GM18909 (cell line): ENCODE data around the gene CITED4.

Experiments
- ATAC-seq: cut with Tn5 transposase; IDR thresholded peaks from one replicate; pipeline ENCODE4 v1.9.1; 2021; ENCODE audit warnings: mild to moderate bottlenecking; ENCODE audit not compliant: unreplicated experiment, poor library complexity

The CITED4 gene

DNA sequence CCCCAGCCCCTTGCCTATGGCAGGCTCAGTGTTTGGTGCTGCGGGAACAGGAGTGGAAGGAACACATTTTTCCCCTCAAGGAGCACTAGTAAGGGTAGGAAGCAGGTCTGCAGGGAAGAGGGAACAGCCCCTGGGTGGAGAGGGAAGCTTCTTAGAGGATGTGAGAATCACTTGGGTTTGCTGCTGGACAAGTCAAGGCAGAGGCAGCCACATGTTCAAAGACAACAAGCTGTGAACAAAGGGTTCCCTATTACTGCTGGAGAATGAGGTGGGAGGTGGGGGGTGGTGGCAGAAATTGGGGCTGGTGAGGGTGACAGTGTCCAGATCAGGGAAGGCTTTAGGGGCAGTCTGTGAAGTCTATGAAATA, 24.8 kb upstream of the CITED4 start:
- no peak for ATAC-seq

DNA sequence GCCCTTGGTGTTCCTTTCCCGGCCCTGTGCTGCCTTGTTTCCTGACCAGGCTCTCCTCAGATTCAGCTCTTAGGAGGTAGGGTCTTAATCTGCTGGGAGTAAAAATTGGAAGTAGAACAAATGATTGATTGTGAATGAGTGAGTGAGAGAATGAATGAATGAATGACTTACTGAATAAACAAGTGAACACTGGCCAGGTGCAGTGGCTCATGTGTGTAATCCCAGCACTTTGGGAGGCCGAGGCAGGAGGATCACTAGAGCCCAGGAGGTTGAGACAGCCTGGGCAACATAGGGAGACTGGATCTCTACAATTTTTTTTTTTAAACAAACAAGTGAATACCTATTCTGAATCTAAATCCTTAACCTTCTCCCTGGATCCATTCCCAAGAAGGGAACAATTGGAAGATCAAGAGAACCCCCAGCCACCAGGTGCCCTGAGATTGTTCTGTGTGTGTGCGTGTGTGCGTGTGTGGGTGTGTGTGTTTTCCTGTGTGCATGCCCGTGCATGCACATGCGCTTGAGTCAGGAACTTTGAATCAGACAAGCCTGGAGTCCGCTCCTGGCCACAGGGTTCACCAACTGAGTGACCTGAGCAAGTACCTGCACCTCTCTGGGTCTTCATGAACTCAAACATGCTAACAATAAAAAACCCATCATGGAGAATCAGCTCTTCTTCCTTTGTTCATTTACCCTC, 24.3 kb upstream of the CITED4 start:
- no peak for ATAC-seq

DNA sequence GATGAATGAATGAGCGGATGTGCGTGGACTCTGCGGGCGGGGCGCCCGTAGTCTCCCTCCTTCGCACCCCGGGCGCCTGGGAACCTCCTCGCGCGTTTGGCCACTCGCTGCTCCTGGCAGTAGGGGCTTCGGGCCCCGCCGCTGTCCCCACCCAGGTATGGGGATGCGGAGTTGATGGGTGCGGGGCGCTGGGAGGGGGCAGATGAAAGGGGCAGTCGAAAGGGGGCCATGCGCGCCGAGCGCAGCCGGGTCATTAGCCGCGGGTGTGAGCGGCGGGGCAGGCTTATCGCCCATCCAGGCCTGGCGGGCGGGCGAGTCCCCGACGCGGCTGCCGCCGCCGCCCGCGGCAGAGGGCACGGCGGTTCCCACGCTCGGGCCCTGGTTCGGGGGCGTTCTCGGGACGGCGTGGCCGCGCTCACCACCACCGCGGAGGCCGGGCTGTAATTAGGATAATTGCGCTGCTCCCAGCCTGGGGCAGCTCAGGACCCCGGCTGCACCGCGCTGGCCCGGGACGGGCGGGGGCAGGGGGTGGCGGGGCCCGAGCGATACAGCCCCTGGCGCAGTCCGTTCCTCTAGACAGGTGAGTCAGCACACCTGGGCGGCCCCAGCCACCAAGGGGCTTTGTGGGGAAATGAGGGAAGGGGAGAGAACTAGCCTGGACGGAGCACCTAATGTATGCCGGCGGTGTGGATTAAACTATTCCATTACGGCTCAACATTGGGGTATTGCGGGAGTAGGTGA, 22.1 kb upstream of the CITED4 start:
- no peak for ATAC-seq

DNA sequence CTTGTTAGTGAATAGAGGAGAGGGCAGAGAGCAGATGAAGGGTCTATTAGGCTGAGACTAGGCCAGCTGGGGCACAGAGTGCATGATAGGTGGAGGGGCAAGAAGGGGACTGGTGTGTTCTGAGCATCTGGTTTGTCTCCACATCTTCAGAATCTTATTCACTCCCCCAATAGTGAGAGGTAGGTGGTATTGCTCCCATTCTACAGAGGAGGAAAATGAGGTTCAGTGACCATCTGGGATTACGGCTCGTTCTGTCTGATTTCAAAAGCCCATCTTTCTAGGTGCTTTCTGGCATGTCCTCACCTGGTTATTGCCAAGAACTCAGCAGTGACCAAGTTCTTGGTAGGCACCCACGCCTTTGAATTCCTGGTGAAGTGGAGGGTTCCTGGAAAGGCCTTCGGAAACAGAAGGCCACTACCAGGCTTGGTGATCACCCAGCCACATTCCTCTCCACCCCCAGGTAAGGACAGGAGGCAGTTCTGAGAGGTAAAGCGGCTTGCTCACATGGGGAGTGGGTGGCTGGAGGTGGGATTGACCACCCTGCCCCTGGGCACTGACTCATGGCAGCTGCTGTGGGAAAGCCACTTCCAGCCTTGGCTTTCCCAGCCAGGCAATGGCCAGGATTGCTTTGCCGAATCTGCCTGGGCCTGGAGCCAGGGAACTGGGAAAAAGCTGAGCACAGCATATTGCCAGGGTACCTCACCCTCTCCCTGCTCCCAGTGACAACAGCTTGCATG, 18.8 kb upstream of the CITED4 start:
- no peak for ATAC-seq

DNA sequence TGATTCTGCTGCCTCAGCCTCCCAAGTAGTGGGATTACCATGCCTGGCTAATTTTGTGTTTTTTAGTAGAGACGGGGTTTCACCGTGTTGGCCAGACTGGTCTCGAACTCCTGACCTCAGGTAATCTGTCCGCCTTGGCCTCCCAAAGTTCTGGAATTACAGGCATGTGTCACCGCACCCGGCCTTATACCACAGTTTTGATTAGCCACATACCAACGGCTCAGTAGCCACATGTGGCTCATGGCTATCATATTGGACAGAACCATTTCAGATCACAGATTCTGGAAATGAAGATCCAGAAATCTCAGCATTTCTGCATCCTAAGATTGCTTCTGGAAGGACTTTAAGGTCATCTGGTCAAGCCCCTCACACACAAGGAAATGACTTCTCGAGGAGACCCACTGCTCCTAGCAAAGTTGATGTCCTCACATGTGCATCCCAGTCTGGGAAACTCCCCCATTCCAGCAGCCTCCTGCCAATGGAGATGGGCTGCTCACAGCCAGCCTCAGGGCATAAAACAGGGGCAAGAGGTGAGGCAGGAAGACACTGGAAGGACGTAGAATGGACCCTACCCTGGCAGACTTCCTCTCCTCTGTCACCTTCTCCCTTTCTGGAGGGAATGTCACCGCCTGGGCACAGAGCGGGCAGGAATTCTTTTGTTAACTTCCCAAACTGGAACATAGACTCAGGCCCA, 17.5 kb upstream of the CITED4 start:
- ATAC-seq, result no peak

DNA sequence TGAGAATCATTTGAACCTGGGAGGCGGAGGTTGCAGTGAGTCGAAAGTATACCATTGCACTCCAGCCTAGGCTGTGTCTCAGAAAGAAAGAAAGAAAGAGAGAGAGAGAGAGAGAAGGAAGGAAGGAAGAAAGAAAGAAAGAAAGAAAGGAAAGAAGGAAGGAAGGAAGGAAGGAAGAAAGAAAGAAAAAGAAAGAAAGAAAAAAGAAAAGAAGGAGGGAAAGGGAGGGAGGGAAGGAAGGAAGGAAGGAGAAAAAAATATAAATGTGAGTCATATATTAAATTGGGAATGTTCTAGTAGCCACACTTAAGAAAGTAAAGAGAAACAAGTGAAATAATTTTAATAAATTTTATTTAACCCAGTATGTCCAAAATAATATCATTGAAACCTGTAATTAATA, 16.7 kb upstream of the CITED4 start:
- ATAC-seq, result no peak

DNA sequence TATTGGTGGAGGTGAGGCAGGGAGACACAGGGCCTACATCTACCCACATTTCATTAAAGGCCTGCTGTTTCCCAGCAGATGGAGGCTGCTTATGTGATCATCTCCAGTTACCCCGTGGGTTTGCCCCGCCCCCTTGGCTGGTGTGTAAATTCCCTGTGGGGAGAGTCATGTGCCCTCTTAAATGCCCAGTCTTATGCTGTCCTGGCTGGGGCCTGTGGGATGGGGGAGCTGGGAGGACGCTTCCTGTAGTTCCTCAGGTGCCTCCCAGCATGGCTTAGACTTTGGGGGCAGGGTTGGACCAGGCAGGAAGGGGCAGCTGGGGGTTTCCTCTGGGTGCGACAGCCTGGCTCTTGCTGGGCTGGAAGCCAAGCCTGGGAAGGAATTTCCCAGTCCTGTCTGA, 15.5 kb upstream of the CITED4 start:
- no peak for ATAC-seq

DNA sequence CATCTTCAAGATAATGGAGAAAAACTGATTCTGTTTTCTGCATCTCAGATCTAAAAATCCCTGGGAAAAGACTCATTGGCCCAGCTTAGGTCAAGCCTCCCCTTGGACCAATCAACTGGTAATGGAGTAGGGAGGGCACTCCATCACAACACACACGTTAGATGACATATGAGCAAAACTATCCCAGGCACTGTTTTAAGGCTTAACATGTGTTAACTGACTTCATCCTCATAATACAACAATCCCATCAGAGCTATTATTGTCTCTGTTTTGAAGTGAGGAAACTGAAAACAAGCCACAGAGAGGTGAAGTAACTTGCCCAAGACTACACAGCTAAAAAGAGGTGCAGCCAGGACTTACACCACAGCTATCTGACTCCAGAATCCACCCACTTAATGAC, 14.7 kb upstream of the CITED4 start:
- no peak for ATAC-seq

DNA sequence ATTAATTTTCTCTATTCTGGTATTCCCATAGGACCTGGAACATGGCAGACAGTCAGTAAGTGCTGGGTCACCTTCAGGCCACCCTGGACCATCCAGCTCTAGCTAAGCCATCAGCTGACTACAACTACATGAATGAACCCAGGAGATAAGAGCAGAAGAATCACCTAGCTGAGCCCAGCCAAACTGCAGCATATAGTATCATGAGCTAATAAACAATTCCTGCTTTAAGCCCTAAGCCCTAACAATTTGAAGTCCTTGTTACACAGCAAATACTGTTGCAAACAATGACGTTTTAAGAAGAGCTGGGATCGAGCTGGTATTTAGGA, 14.2 kb upstream of the CITED4 start:
- no peak for ATAC-seq

DNA sequence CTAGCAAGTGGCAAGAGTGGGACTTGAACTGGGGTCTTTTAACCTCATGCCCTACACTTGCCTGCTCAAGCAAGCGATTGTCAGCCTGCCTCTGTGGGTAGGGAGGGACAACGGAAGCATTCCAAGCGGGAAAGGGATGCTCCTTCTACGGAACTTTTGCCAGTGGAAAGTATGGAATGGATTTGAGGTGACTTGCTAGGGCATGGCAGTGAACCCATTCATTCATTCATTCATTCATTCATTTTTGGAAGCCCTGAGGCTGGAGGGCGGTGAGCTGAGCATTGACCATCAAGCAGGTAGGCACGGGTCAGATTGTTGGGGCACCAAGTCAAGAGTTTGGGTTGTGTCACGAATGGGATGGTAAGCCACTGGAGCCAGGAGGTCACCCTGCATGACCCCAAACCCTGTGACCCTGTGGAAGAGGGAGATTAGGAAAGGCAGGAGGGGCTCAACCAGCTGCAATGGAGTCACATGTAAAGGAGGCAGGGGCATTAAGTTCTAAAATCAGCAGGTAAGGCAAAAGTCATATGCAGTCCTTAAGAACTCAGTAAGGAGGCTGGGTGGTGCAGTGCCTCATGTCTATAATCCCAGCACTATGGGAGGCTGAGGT, 11.8 kb upstream of the CITED4 start:
- ATAC-seq, result no peak

DNA sequence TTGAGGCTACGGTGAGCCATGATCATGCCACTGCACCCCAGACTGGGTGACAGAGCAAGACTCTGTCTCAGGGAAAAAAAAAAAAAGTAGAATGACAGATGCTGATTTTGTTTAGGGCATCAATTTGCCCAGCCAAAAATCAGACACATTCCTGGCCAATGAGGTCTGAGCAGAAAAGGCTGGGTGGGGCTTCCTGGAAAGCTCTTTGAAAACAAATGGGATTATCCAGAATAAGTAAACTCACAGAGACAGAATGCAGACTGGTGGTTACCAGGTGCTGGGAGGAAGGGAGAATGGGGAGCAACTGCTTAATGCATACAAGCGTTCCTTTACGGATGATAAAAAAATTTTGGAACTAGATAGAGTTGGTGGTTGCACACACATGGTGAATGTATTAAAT, 10.1 kb upstream of the CITED4 start:
- no peak for ATAC-seq

DNA sequence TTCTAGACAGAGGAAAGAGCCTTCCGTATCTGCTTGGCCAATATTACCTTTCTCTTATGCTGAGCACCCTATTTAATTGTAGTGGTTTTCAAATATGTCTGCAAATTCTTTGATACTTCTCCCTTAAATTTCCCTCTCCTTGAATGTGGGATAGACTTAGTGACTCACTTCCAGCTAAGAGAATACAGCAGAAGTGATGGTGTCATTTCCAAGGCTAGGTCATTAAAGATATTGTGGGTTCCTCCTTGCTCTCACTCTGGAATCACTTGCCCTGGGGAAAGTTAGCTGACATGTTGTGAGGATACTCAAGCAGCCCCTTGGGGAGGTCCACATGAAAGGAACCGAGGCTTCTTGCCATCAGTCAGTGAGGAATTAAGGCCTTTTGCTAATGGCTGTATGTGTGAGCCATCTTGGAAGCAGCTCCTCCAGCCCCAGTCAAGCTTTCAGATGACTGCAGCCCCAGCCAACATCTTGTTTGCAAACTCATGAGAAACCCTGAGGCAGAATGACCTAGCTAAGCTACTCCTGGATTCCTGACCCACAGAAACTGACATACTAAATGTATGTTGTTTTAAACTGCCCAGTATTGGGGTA, 8.1 kb upstream of the CITED4 start:
- ATAC-seq, result no peak

DNA sequence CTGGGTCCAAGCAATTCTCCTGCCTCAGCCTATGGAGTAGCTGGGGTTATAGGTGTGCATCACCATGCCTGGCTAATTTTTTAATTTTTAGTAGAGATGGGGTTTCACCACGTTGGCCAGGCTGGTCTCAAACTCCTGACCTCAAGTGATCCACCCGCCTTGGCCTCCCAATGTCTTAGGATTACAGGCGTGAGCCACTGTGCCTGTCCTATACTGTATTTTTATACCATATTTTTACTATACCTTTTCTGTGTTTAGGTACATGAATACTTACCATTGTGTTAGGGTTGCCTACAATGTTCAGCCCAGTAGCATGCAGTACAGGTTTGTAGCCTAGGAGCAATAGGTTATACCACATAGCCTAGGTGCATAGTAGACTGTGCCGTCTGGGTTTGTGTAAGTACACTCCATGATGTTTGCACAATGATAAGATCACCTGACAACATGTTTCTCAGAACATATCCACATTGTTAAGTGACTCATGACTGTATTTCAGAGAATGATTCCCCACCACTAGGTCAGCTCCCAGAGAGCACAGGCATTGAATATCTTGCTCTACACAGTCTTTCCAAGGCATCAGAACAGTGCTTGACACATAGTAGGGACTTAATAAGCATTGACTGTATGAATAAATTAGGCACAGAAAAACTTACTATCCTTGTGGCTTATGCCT, 6.0 kb upstream of the CITED4 start:
- no peak for ATAC-seq

DNA sequence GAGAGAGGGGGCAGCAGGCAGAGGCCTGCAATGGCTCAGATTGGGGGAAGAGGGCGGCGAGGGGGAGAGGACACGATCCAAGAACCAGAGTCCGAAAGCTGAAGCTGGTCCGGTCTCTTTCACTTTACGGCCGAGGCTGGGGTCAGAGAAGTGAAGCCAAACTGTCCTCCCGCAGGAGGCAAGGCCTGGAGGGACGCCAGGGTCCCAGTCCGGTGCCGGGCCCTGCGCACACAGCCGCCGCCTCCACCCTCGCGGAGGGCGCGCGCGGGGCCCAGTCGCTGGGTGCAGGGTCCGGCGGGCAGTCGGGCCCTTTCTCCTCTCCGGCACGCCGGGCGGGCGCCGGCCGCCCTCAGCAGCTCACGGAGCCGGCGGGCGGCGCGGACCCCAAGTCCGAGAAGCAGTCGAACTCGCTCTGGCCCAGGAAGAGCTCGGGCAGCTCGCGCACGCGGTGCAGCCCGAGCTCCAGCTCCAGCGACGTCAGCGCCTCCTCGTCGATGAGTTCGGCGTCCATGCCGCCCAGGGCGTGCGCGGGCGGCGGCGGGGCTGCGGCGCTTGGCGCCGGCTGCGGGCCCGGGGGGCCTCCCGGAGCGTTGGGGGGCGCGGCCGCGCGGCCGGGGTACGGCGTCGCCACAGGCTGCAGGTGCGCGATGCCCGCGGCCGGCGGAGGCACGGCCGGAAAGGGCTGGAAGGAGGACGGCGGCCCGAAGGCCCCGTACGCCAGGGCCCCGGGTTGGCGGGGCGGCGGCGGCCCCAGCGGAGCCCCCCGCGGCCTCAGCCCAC, 749 bp downstream of the CITED4 start:
- peak; percentile 9 for ATAC-seq

DNA sequence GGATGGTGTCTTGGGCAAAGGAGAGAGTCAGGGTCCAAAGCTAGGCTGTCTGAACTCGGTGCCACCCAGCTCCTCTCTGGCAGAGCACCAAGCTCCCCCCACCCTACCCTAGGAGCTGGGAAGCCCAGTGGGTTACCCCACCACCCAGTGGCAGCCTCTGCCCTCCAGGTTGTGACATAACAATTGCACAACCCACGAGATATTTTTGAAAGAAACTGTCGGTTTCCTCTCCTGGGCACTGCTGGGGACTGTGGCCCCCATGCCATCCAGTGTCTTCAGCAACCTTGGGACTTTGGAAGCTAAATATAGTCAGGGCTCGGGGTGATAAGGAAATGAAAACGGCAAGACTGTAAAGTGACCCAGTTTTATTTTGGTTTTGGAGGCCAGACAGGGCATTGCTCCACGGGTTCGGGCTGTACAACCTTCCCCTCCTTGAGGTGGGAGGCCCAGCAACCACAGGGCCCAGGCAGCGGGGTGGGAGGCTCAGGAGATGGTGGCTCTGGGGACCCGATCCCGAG, 1.4 kb downstream of the CITED4 start:
- ATAC-seq, result no peak

DNA sequence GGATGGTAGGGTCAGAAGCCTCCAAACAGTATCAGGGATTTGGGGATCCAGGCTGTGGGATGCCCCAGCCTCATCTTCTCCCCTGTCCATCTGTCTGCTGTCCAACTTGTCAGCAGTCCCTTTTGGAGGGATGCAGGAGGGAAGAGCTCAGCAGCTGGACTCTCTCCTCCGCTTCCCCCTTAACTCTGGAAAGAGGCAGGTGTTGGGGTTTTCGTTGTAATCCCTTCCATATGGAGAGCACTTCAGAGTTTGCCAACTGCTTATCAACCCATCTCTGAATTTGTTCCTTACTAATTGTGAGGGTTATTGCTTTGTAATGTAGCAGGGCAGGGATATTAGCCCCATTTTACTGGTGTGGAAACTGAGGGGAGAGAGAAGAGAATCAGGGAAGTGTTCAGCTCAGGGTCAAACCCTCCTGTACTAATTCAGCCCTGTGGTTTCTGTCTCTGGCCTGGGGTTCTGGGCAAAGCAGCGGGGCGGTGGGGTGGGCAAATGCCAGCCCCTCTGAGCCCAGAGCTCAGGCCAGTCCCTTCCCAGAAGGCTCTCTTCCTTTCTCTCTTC, 3.2 kb downstream of the CITED4 start:
- no peak for ATAC-seq

DNA sequence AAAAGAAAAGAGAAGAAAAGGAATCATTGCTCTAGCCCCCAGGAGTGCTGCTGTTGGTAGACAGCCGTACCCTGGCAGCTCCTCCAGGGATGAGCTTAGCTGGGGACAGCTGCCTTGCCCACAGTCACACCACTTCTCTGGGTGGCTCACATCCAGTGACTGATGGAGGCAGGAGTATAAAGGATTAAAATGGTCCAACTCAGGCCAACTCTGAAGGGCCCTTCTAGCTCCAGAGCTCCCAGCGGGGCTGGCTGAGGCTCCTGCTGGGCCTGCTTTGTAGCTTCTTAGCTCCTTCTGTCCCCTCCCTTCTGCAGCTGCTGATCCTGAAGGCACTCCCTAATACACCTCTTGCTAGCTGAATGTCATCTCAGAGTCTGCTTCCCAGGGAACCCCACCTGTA, 4.4 kb downstream of the CITED4 start:
- no peak for ATAC-seq

DNA sequence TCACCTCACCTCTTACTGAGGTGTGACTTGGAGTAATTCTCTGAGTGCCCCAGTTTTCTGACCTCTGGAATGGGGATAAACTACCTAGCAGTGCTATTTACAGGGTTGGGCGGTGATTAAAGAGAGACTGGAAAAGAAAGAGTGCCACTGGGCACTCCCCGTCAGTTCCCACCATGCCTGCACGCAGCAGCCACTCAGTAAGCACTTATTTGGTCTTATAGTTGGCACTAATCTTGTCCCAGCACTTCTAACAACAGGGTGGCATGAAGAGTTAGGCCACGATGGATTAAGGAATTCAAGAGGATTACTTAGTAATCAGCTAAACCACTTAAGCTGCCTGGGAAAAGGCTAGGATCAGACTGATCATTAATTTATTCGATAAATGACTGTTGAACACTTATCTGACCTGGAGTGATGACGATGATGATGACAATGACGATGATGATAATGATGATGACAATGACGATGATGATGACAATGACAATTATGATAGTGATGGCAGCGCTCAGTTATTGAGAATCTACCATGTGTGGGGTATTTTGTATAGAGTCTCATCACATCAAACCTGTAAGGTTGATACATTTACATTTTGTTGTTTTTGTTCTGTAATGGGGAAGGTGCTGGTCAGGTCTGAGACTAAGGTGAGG, 5.4 kb downstream of the CITED4 start:
- no peak for ATAC-seq
